SK-N-SH (cell line): ENCODE results near the gene FRAS1. TPM values are rescaled to one million over a fixed set of nuclear protein-coding genes. Genes with fewer than 3 reads are reported as not detected.

Source experiments
- CTCF ChIA-PET: fragments of 300-600, 350-600 bp; formaldehyde crosslinking; extraction: SDS; loops from one replicate; lab custom pipeline; 2021; lab: Yijun Ruan, JAX
- POLR2A ChIA-PET: fragments of 350-600 bp; sonication (Branson Sonifier 250); formaldehyde crosslinking; extraction: SDS; loops from one replicate; lab custom pipeline; 2020; ENCODE audit warnings: antibody characterized with exemption, inconsistent platforms; lab: Yijun Ruan, JAX
- DNase-seq: peaks from one replicate; pipeline ENCODE4 v3.0.0; 2012
- H2AFZ ChIP-seq: fragments of 200-600 bp; sonication (generic); 2 replicates; pipeline ENCODE4 v1.8.1; 2016; ENCODE audit warnings: antibody characterized with exemption, mild to moderate bottlenecking, low read depth
- H3F3A ChIP-seq: fragments of 200-600 bp; sonication (generic); replicated peaks from 2 replicates; pipeline ENCODE3; 2016; ENCODE audit warnings: antibody characterized with exemption, mild to moderate bottlenecking; ENCODE audit not compliant: insufficient read depth
- H3K27ac ChIP-seq, 2 experiments: fragments of 200-500 bp in 1 of 2; fragments of 200-600 bp in 1 of 2; sonication (Bioruptor generic) in 1 of 2; sonication (generic), shearing (Covaris generic) in 1 of 2; 2 replicates each; pipeline versions ENCODE4 v1.5.1 to v1.6.1; 2014 to 2016; ENCODE audit warnings: low read depth in 2 of 2, inconsistent platforms in 1 of 2, low read length in 1 of 2, mild to moderate bottlenecking in 1 of 2, mixed read lengths in 1 of 2
- H3K27me3 ChIP-seq: fragments of 200-600 bp; sonication (generic), shearing (Covaris generic); 2 replicates; pipeline ENCODE4 v1.6.1; 2016; ENCODE audit warnings: mixed run types; ENCODE audit not compliant: insufficient read depth
- H3K36me3 ChIP-seq, 2 experiments: fragments of 200-500 bp in 1 of 2; fragments of 200-600 bp in 1 of 2; sonication (Bioruptor generic) in 1 of 2; sonication (generic) in 1 of 2; replicated peaks in 1 of 2; 2 replicates each; pipeline versions ENCODE3 to v1.5.1; 2014 to 2016; ENCODE audit warnings: low read length in 1 of 2, mild to moderate bottlenecking in 1 of 2; ENCODE audit not compliant: insufficient read depth in 2 of 2, control insufficient read depth in 1 of 2
- H3K4me1 ChIP-seq, 2 experiments: fragments of 200-500 bp in 1 of 2; fragments of 200-600 bp in 1 of 2; sonication (Bioruptor generic) in 1 of 2; sonication (generic), shearing (Covaris generic) in 1 of 2; 2 replicates each; pipeline versions ENCODE4 v1.5.1 to v1.6.1; 2014 to 2016; ENCODE audit warnings: low read depth in 1 of 2, low read length in 1 of 2, mixed run types in 1 of 2; ENCODE audit not compliant: insufficient read depth in 2 of 2, control insufficient read depth in 1 of 2
- H3K4me2 ChIP-seq: fragments of 200-600 bp; sonication (generic), shearing (Covaris generic); 2 replicates; pipeline ENCODE4 v1.6.1; 2017; ENCODE audit warnings: mixed run types
- H3K4me3 ChIP-seq, 2 experiments: fragments of 200-500 bp in 1 of 2; fragments of 200-600 bp in 1 of 2; sonication (Bioruptor generic) in 1 of 2; sonication (generic), shearing (Covaris generic) in 1 of 2; 2 replicates each; pipeline versions ENCODE4 v1.5.1 to v1.8.1; 2014 to 2016; ENCODE audit warnings: low read depth in 2 of 2, inconsistent platforms in 1 of 2, low read length in 1 of 2, mild to moderate bottlenecking in 1 of 2, mixed read lengths in 1 of 2, moderate library complexity in 1 of 2
- H3K79me2 ChIP-seq: fragments of 200-600 bp; sonication (generic); 2 replicates; pipeline ENCODE4 v1.8.1; 2017; ENCODE audit warnings: mild to moderate bottlenecking; ENCODE audit not compliant: insufficient read depth
- H3K9ac ChIP-seq: fragments of 200-600 bp; sonication (generic); 2 replicates; pipeline ENCODE4 v1.6.1; 2017; ENCODE audit warnings: mixed run types
- H3K9me2 ChIP-seq: fragments of 200-600 bp; sonication (generic); 2 replicates; pipeline ENCODE4 v1.6.1; 2017; ENCODE audit warnings: mixed run types
- H3K9me3 ChIP-seq: fragments of 200-600 bp; sonication (generic); 2 replicates; pipeline ENCODE4 v1.6.1; 2017; ENCODE audit warnings: mixed run types, mild to moderate bottlenecking, moderate library complexity
- H4K20me1 ChIP-seq: fragments of 200-600 bp; sonication (generic); 2 replicates; pipeline ENCODE4 v1.6.1; 2017; ENCODE audit warnings: mild to moderate bottlenecking, mixed run types; ENCODE audit not compliant: insufficient read depth
- CTCF ChIP-seq: fragments of 200-600 bp; sonication (generic); IDR thresholded peaks from 2 replicates; pipeline ENCODE4 v1.6.1; 2017; ENCODE audit warnings: antibody characterized with exemption, mild to moderate bottlenecking, moderate library complexity
- ELF1 ChIP-seq: IDR thresholded peaks from 2 replicates; pipeline ENCODE4 v1.4.0; 2012
- FOXM1 ChIP-seq: IDR thresholded peaks from 2 replicates; pipeline ENCODE4 v1.4.0; 2012; ENCODE audit warnings: low read depth, mild to moderate bottlenecking
- GABPA ChIP-seq: IDR thresholded peaks from 2 replicates; pipeline ENCODE4 v1.4.0; 2012; ENCODE audit warnings: low read depth, mild to moderate bottlenecking
- JUND ChIP-seq: IDR thresholded peaks from 2 replicates; pipeline ENCODE4 v1.4.0; 2012
- MXI1 ChIP-seq: IDR thresholded peaks from 2 replicates; pipeline ENCODE4 v1.6.1; 2012; ENCODE audit warnings: mild to moderate bottlenecking, low read depth, low read length, improper control_type of control experiment
- NFIC ChIP-seq: IDR thresholded peaks from 2 replicates; pipeline ENCODE4 v1.4.0; 2012; ENCODE audit warnings: borderline replicate concordance
- PBX3 ChIP-seq: IDR thresholded peaks from 2 replicates; pipeline ENCODE4; 2012
- RCOR1 ChIP-seq: fragments of 150-350 bp; IDR thresholded peaks from 2 replicates; pipeline ENCODE4 v1.6.1; 2017; ENCODE audit warnings: antibody characterized with exemption, low read length
- REST ChIP-seq: IDR thresholded peaks from 2 replicates; pipeline ENCODE4 v1.6.1; 2012; ENCODE audit warnings: mild to moderate bottlenecking, low read depth, low read length, moderate library complexity
- RXRA ChIP-seq: IDR thresholded peaks from 2 replicates; pipeline ENCODE4 v1.4.0; 2012; ENCODE audit warnings: low read depth, mild to moderate bottlenecking, borderline replicate concordance
- SIN3A ChIP-seq: IDR thresholded peaks from 2 replicates; pipeline ENCODE4 v1.6.1; 2012; ENCODE audit warnings: low read depth, mild to moderate bottlenecking, low read length, moderate library complexity, borderline replicate concordance
- TAF1 ChIP-seq: IDR thresholded peaks from 2 replicates; pipeline ENCODE4 v1.6.1; 2012; ENCODE audit warnings: low read depth, mild to moderate bottlenecking, low read length, moderate library complexity, borderline replicate concordance
- USF2 ChIP-seq: fragments of 150-350 bp; IDR thresholded peaks from 2 replicates; pipeline ENCODE4 v1.6.1; 2017; ENCODE audit warnings: antibody characterized with exemption, low read length, low read depth, borderline replicate concordance
- YY1 ChIP-seq: IDR thresholded peaks from 2 replicates; pipeline ENCODE4 v1.4.0; 2012; ENCODE audit warnings: low read depth, mild to moderate bottlenecking
- WGBS: methylation state at CpG from one replicate; pipeline ENCODE4 v1.1.6; 2017; ENCODE audit warnings: low lambda C conversion rate; 5-methylcytosine and 5-hydroxymethylcytosine counted together
- polyA plus RNA-seq, 3 experiments: library from polyadenylated mRNA; depleted of rRNA; stranded (reverse); fragments of >200 nt; gene quantifications; 2 replicates each; pipeline ENCODE4 v1.2.3, GENCODE V29; 2012
- TF ChIP-seq, protein P1 (sequence below): IDR thresholded peaks from 2 replicates; pipeline ENCODE4 v1.4.0; 2012; ENCODE audit warnings: low read depth
- TF ChIP-seq, protein P2 (sequence below): fragments of 150-350 bp; IDR thresholded peaks from 2 replicates; pipeline ENCODE4 v1.6.1; 2016; ENCODE audit warnings: mild to moderate bottlenecking, low read depth, low read length
- TF ChIP-seq, protein P3 (sequence below): IDR thresholded peaks from 2 replicates; pipeline ENCODE4 v1.4.0; 2012; ENCODE audit warnings: low read depth, borderline replicate concordance

Gene FRAS1
- polyA plus RNA-seq, 1 of the 3 experiments (the other 2 are of a cell fraction) = 8.3 TPM

- Histone ChIP-seq H3K79me2 (no peaks in the 10 kb centered on the region), H3K9me3 (no peaks in the 10 kb centered on the region), H3K4me2 (no peak overlapping the region), H3K4me3 (no peak overlapping the region), H2AFZ (no peak overlapping the region), H3K36me3 (no peaks in the 10 kb centered on the region), H3K27me3 (no peaks in the 10 kb centered on the region), H4K20me1 (no peaks in the 10 kb centered on the region), H3K4me1 (peaks cover 0 to 4% of the 10 kb centered on the region in 2 experiments; a peak in 1 of 4 replicates), H3F3A (peaks cover 8% of the 10 kb centered on the region), H3K9me2 (no peaks in the 10 kb centered on the region), H3K27ac (no peak overlapping the region), H3K9ac (no peak overlapping the region)
- CTCF ChIA-PET = no interaction called here
- no peak for TF ChIP-seq ELF1
- TF ChIP-seq REST = no peak
- TF ChIP-seq RXRA = no peak
- TF ChIP-seq TAF1 = no peak
- no peak for TF ChIP-seq PBX3
- TF ChIP-seq, protein P1, sequence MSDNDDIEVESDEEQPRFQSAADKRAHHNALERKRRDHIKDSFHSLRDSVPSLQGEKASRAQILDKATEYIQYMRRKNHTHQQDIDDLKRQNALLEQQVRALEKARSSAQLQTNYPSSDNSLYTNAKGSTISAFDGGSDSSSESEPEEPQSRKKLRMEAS = no peak
- TF ChIP-seq RCOR1 = no peak
- TF ChIP-seq GABPA = no peak
- TF ChIP-seq USF2 = no peak
- TF ChIP-seq CTCF = no peak
- TF ChIP-seq, protein P2, sequence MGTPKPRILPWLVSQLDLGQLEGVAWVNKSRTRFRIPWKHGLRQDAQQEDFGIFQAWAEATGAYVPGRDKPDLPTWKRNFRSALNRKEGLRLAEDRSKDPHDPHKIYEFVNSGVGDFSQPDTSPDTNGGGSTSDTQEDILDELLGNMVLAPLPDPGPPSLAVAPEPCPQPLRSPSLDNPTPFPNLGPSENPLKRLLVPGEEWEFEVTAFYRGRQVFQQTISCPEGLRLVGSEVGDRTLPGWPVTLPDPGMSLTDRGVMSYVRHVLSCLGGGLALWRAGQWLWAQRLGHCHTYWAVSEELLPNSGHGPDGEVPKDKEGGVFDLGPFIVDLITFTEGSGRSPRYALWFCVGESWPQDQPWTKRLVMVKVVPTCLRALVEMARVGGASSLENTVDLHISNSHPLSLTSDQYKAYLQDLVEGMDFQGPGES = no peak
- TF ChIP-seq, protein P3, sequence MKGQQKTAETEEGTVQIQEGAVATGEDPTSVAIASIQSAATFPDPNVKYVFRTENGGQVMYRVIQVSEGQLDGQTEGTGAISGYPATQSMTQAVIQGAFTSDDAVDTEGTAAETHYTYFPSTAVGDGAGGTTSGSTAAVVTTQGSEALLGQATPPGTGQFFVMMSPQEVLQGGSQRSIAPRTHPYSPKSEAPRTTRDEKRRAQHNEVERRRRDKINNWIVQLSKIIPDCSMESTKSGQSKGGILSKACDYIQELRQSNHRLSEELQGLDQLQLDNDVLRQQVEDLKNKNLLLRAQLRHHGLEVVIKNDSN = no peak
- no peak for TF ChIP-seq FOXM1
- no peak for TF ChIP-seq JUND
- TF ChIP-seq YY1 = no peak
- TF ChIP-seq MXI1 = no peak
- TF ChIP-seq SIN3A = no peak
- TF ChIP-seq NFIC = no peak
- 95% methylated on average over 1 of the region's 1 CpG for whole genome bisulfite sequencing
- POLR2A ChIA-PET = no interaction called here
- DNase-seq = no peak
Measured at GRCh38 chr4:78571804-78572203, 514.7 kb downstream of the FRAS1 start.
